H9 (cell line): ENCODE measurements around the gene ZNF831. TPM values are rescaled to one million over a fixed set of nuclear protein-coding genes. Genes with fewer than 3 reads are reported as not detected.
A peak's percentile ranks its signal among the peaks of the same experiment; 100 is the strongest.

ENCODE experiments used
- DNase-seq: peaks from one replicate; pipeline ENCODE4 v3.0.0-alpha.2; 2017
- H2AFZ ChIP-seq: one replicate; pipeline ENCODE4 v1.6.1; 2013; ENCODE audit warnings: mild to moderate bottlenecking, low read length, control low read depth, moderate library complexity
- H2AK5ac ChIP-seq: 2 replicates; pipeline ENCODE4 v1.6.1; 2013; ENCODE audit warnings: low read length, control low read depth, mixed read lengths; ENCODE audit not compliant: insufficient read length
- H2BK120ac ChIP-seq: one replicate; pipeline ENCODE4 v1.6.1; 2013; ENCODE audit warnings: low read depth, mild to moderate bottlenecking, low read length, control low read depth, inconsistent platforms; ENCODE audit not compliant: poor library complexity, severe bottlenecking
- H2BK12ac ChIP-seq: 2 replicates; pipeline ENCODE4 v1.6.1; 2013; ENCODE audit warnings: low read length, control low read depth, mixed read lengths, low read depth; ENCODE audit not compliant: insufficient read length
- H2BK15ac ChIP-seq: 2 replicates; pipeline ENCODE4 v1.6.1; 2013; ENCODE audit warnings: low read depth, low read length, control low read depth
- H2BK20ac ChIP-seq: one replicate; pipeline ENCODE4 v1.6.1; 2013; ENCODE audit warnings: low read depth, mild to moderate bottlenecking, low read length, control low read depth, inconsistent platforms; ENCODE audit not compliant: poor library complexity, severe bottlenecking
- H2BK5ac ChIP-seq: 2 replicates; pipeline ENCODE4 v1.6.1; 2013; ENCODE audit warnings: low read length, control low read depth, mixed read lengths; ENCODE audit not compliant: insufficient read length
- H3K14ac ChIP-seq: 2 replicates; pipeline ENCODE4 v1.6.1; 2013; ENCODE audit warnings: low read length, control low read depth; ENCODE audit not compliant: insufficient read depth
- H3K18ac ChIP-seq: 2 replicates; pipeline ENCODE4 v1.6.1; 2013; ENCODE audit warnings: low read depth, mild to moderate bottlenecking, mixed read lengths, low read length, control low read depth; ENCODE audit not compliant: insufficient read length
- H3K23ac ChIP-seq: 2 replicates; pipeline ENCODE4 v1.6.1; 2013; ENCODE audit warnings: low read length, control low read depth, mixed read lengths, low read depth; ENCODE audit not compliant: insufficient read length
- H3K23me2 ChIP-seq: 2 replicates; pipeline ENCODE4 v1.6.1; 2013; ENCODE audit warnings: low read depth, mild to moderate bottlenecking, mixed read lengths, low read length, control low read depth; ENCODE audit not compliant: insufficient read length, poor library complexity, severe bottlenecking
- H3K27ac ChIP-seq: 2 replicates; pipeline ENCODE4 v1.5.1; 2013; ENCODE audit warnings: low read length, control low read depth, mixed read lengths, low read depth; ENCODE audit not compliant: insufficient read length
- H3K27me3 ChIP-seq: 2 replicates; pipeline ENCODE4 v1.6.1; 2013; ENCODE audit warnings: low read length, control low read depth, inconsistent platforms; ENCODE audit not compliant: insufficient read depth
- H3K4ac ChIP-seq: 2 replicates; pipeline ENCODE4 v1.6.1; 2013; ENCODE audit warnings: low read depth, mild to moderate bottlenecking, control low read depth, inconsistent platforms, low read length, moderate library complexity
- H3K4me1 ChIP-seq: 2 replicates; pipeline ENCODE4 v1.6.1; 2013; ENCODE audit warnings: low read length, control low read depth, inconsistent platforms; ENCODE audit not compliant: insufficient read depth
- H3K4me2 ChIP-seq: 2 replicates; pipeline ENCODE4 v1.6.1; 2013; ENCODE audit warnings: low read length, control low read depth, mixed read lengths; ENCODE audit not compliant: insufficient read length, insufficient read depth
- H3K56ac ChIP-seq: 2 replicates; pipeline ENCODE4 v1.6.1; 2013; ENCODE audit warnings: low read depth, mild to moderate bottlenecking, mixed read lengths, low read length, control low read depth; ENCODE audit not compliant: insufficient read length
- H3K79me1 ChIP-seq: 2 replicates; pipeline ENCODE4 v1.6.1; 2013; ENCODE audit warnings: low read depth, mild to moderate bottlenecking, moderate library complexity, low read length, control low read depth, inconsistent platforms; ENCODE audit not compliant: insufficient read depth, poor library complexity, severe bottlenecking
- H3K79me2 ChIP-seq: 2 replicates; pipeline ENCODE4 v1.6.1; 2013; ENCODE audit warnings: low read length, control low read depth, inconsistent platforms; ENCODE audit not compliant: insufficient read depth
- H3K9ac ChIP-seq: 2 replicates; pipeline ENCODE4 v1.6.1; 2013; ENCODE audit warnings: low read length, control low read depth, mixed read lengths; ENCODE audit not compliant: insufficient read length; ENCODE audit errors: extremely low read depth
- H3K9me3 ChIP-seq: one replicate; pipeline ENCODE4 v1.6.1; 2013; ENCODE audit warnings: low read depth, low read length, inconsistent platforms; ENCODE audit not compliant: control insufficient read depth
- H3T11ph ChIP-seq: one replicate; pipeline ENCODE4 v1.6.1; 2013; ENCODE audit warnings: mild to moderate bottlenecking, low read length, control low read depth, inconsistent platforms
- H4K20me1 ChIP-seq: one replicate; pipeline ENCODE4 v1.6.1; 2013; ENCODE audit not compliant: control insufficient read depth, insufficient read length, insufficient read depth
- H4K5ac ChIP-seq: 2 replicates; pipeline ENCODE4 v1.6.1; 2013; ENCODE audit warnings: low read depth, mild to moderate bottlenecking, mixed read lengths, low read length, control low read depth; ENCODE audit not compliant: insufficient read length
- H4K8ac ChIP-seq: replicated peaks from 2 replicates; pipeline ENCODE4 v1.6.1; 2013; ENCODE audit warnings: low read length, control low read depth, mixed read lengths, low read depth; ENCODE audit not compliant: insufficient read length
- H4K91ac ChIP-seq: 2 replicates; pipeline ENCODE4 v1.6.1; 2013; ENCODE audit warnings: low read depth, mild to moderate bottlenecking, moderate library complexity, mixed read lengths, low read length, control low read depth; ENCODE audit not compliant: insufficient read length
- H3K27ac Mint-ChIP-seq, 3 experiments: 2 replicates in 2 of 3; 3 replicates in 1 of 3; pipeline ENCODE4 v1.8.0; 2020 to 2021; ENCODE audit warnings: mixed read lengths in 3 of 3, mild to moderate bottlenecking in 1 of 3, moderate library complexity in 1 of 3
- H3K27me3 Mint-ChIP-seq: 2 replicates; pipeline ENCODE4 v1.8.0; 2021; ENCODE audit warnings: low read depth, mild to moderate bottlenecking, moderate library complexity, mixed read lengths
- H3K36me3 Mint-ChIP-seq, 3 experiments: 2 replicates in 2 of 3; 3 replicates in 1 of 3; pipeline ENCODE4 v1.8.0; 2020 to 2021; ENCODE audit warnings: low read depth in 3 of 3, mixed read lengths in 3 of 3; ENCODE audit not compliant: insufficient read depth in 1 of 3
- H3K4me1 Mint-ChIP-seq, 2 experiments: 2 replicates each; pipeline ENCODE4 v1.8.0; 2020; ENCODE audit warnings: mixed read lengths in 2 of 2
- H3K4me3 Mint-ChIP-seq, 2 experiments: 2 replicates in 1 of 2; 3 replicates in 1 of 2; pipeline ENCODE4 v1.8.0; 2020 to 2021; ENCODE audit warnings: mild to moderate bottlenecking in 2 of 2, mixed read lengths in 2 of 2, moderate library complexity in 1 of 2
- H3K9me3 Mint-ChIP-seq, 2 experiments: 2 replicates in 1 of 2; 3 replicates in 1 of 2; pipeline ENCODE4 v1.8.0; 2020; ENCODE audit warnings: mild to moderate bottlenecking in 2 of 2, mixed read lengths in 2 of 2, moderate library complexity in 1 of 2
- CTCF ChIP-seq: fragments of 200-600 bp; sonication (generic); conservative IDR thresholded peaks from 3 replicates; pipeline ENCODE4 v1.8.0; 2021; ENCODE audit warnings: antibody characterized with exemption, mild to moderate bottlenecking
- WGBS: extraction: QIAGEN DNeasy Blood & Tissue Kit; methylation state at CpG from one replicate; pipeline ENCODE4 v1.1.7; 2013; ENCODE audit warnings: missing lambda C conversion rate, low lambda C conversion rate, mixed read lengths; ENCODE audit not compliant: insufficient read length; ENCODE audit errors: extremely low coverage; 5-methylcytosine and 5-hydroxymethylcytosine counted together
- total RNA-seq: library from RNA; stranded (reverse); gene quantifications from 2 replicates; pipeline ENCODE4 v1.2.1, GENCODE V29; 2021

ZNF831 gene
- total RNA-seq, 1 experiment from 2014 or later, result not detected

- Histone ChIP-seq H3K79me2 (no peaks in the 10 kb centered on the region), H3K23me2 (no peaks in the 10 kb centered on the region), H3K79me1 (no peaks in the 10 kb centered on the region), H4K8ac (no peak overlapping the region), H3K9me3 (no peaks in the 10 kb centered on the region), H3K4ac (no peak overlapping the region), H2AK5ac (no peak overlapping the region), H3K18ac (no peak overlapping the region), H2BK120ac (no peak overlapping the region), H3T11ph (no peak overlapping the region), H4K5ac (no peak overlapping the region), H3K56ac (no peak overlapping the region), H2BK15ac (no peak overlapping the region), H3K4me1 (no peaks in the 10 kb centered on the region), H4K91ac (no peak overlapping the region), H2BK12ac (no peak overlapping the region), H2BK20ac (no peak overlapping the region), H4K20me1 (no peaks in the 10 kb centered on the region), H3K27me3 (peaks cover 31% of the 10 kb centered on the region; the same call in 1 of the 2 replicates), H3K14ac (no peak overlapping the region; the same call in 1 of the 2 replicates), H3K4me2 (peak overlapping the region; percentile 49), H3K9ac (no peak overlapping the region), H3K23ac (no peak overlapping the region), H2BK5ac (no peak overlapping the region), H2AFZ (no peak overlapping the region), H3K27ac (no peak overlapping the region)
- H3K27ac Mint-ChIP-seq, result no peak overlapping the region
- H3K9me3 Mint-ChIP-seq, result no peaks in the 10 kb centered on the region
- peaks cover 2 to 7% of the 10 kb centered on the region in 2 experiments; a peak in 1 of 4 replicates for H3K4me1 Mint-ChIP-seq
- peaks cover 88% of the 10 kb centered on the region for H3K27me3 Mint-ChIP-seq
- peak overlapping the region in 1 of 2 experiments; percentile 20; a peak in 1 of 5 replicates for H3K4me3 Mint-ChIP-seq
- H3K36me3 Mint-ChIP-seq, result no peaks in the 10 kb centered on the region
- WGBS, result no CpG with 5 or more reads among the region's 17 CpGs
- no peak for TF ChIP-seq CTCF
- DNase-seq, result no peak
Measured at GRCh38 chr20:59301343-59302007, 137.9 kb downstream of the ZNF831 start.
